Measurements from ENCODE around the gene ANXA10. TPM values are rescaled to one million over a fixed set of nuclear protein-coding genes. Genes with fewer than 3 reads are reported as not detected.

Gene ANXA10
- total RNA-seq, result under 1 TPM in 1 of 2 donors, not detected in 1; 0.30 TPM

DNA sequence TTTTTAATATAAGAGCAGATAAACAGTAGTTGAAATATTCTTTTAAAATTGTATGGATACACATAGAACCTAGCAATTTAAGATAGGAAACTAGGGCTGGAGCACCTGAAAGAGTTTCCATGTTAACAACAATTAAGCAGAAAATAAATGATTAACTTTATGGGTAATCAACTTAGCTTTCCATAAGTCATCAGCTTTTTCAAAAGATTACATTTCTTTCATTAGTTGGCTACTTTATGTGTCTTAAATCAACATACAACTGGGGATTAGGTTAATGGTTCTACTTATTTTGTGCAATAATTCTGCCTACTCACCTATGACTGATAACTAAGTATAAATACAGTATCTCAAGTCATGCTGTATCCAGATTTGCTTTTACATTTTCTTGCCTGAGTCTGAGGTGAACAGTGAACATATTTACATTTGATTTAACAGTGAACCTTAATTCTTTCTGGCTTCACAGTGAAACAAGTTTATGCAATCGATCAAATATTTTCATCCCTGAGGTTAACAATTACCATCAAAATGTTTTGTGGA, at the start of gene ANXA10:
ANXA10 (plus strand) TSS at position 362 of the 537 bp plus-strand sequence; CDS start at position 526, 164 bp downstream.
- no peak for TF ChIP-seq CTCF (IDR thresholded peaks at IDR 0.05)
- Histone ChIP-seq H3K4me3 (no peak within 1 kb of the TSS), H3K4me1 (no peaks in the 10 kb centered on the region), H3K36me3 (no peaks in the 10 kb centered on the region), H3K9ac (ENCODE audit: low read depth in 2 of 2, low read length in 2 of 2) (no peak within 1 kb of the TSS), H3K9me3 (no peaks in the 10 kb centered on the region), H3K27ac (no peak within 1 kb of the TSS), H3K27me3 (no peaks in the 10 kb centered on the region)
- DNase-seq, result no peak
- intact Hi-C loops (cut with DNase I), result no loop called here

GRCh38 chr4:168045354-168045753, 47.0 kb upstream of the ANXA10 start:
- H3K27me3 ChIP-seq, result no peaks in the 10 kb centered on the region
- intact Hi-C loops (cut with DNase I), result no loop called here
- no peaks in the 10 kb centered on the region for H3K36me3 ChIP-seq
- no peak overlapping the region for H3K27ac ChIP-seq
- no peak for TF ChIP-seq CTCF (IDR thresholded peaks at IDR 0.05)
- no peak for DNase-seq
- H3K9ac ChIP-seq (ENCODE audit: low read depth in 2 of 2, low read length in 2 of 2), result no peak overlapping the region
- H3K4me3 ChIP-seq, result no peak overlapping the region
- no peaks in the 10 kb centered on the region for H3K9me3 ChIP-seq
- no peaks in the 10 kb centered on the region for H3K4me1 ChIP-seq

- H3K9ac ChIP-seq (ENCODE audit: low read depth in 2 of 2, low read length in 2 of 2), result no peak overlapping the region
- DNase-seq, result no peak
- no peak overlapping the region for H3K4me3 ChIP-seq
- H3K4me1 ChIP-seq, result no peaks in the 10 kb centered on the region
- H3K27me3 ChIP-seq, result no peaks in the 10 kb centered on the region
- no peaks in the 10 kb centered on the region for H3K9me3 ChIP-seq
- no peak overlapping the region for H3K27ac ChIP-seq
- intact Hi-C loops (cut with DNase I), result no loop called here
- TF ChIP-seq CTCF (IDR thresholded peaks at IDR 0.05), result no peak
- H3K36me3 ChIP-seq, result no peaks in the 10 kb centered on the region
These were observed 42.3 kb upstream of the ANXA10 start for GRCh38 chr4:168050002-168050401.

DNA sequence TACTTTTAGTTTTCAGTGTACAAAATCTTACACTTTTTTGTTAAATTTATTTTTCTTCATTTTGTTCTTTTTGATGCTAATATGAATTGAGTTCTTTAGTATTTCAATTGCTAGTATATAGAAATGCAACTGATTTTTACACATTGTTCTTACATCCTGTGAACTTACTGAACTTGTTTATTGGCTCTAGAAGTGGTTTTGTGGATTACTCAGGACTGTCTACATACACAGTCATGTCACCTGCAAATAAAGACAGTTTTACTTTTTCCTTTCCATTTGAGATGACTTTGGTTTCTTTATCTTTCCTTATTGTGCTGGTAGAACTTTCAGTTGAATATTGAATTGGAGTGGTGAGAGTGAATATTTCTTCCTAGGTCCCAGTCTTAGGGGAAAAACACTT, 40.8 kb upstream of the ANXA10 start:
- TF ChIP-seq CTCF (IDR thresholded peaks at IDR 0.05), result no peak
- Histone ChIP-seq H3K9ac (ENCODE audit: low read depth in 2 of 2, low read length in 2 of 2) (no peak overlapping the region), H3K9me3 (no peaks in the 10 kb centered on the region), H3K4me3 (no peak overlapping the region), H3K36me3 (no peaks in the 10 kb centered on the region), H3K27me3 (no peaks in the 10 kb centered on the region), H3K4me1 (no peaks in the 10 kb centered on the region), H3K27ac (no peak overlapping the region)
- intact Hi-C loops (cut with DNase I), result no loop called here
- no peak for DNase-seq

DNA sequence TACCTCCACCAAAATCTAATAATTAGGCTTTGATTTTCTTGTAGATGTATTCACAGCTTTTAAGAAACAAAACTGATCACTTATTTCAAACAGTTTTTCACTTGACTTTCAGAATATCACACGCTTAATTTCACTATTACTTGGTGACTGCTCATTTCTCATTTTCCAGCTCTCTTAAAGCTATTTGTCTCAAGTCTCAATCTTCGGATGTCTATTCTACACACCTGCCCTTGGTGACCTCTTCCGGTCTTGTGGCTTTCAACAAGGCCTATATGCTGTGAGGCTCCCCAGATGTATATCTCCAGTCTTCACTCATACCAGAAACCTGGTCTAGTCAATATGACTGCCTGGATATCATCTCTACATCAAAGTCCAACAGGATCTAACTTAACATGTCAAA, 34.9 kb upstream of the ANXA10 start:
- Histone ChIP-seq H3K36me3 (no peaks in the 10 kb centered on the region), H3K4me1 (no peaks in the 10 kb centered on the region), H3K27me3 (no peaks in the 10 kb centered on the region), H3K4me3 (no peak overlapping the region), H3K9me3 (no peaks in the 10 kb centered on the region), H3K9ac (ENCODE audit: low read depth in 2 of 2, low read length in 2 of 2) (no peak overlapping the region), H3K27ac (no peak overlapping the region)
- intact Hi-C loops (cut with DNase I), result no loop called here
- DNase-seq, result no peak
- TF ChIP-seq CTCF (IDR thresholded peaks at IDR 0.05), result no peak
